GM12892 (cell line): ENCODE data around the gene CD72.

ENCODE experiments used
- POLR2A ChIP-seq: IDR thresholded peaks from 2 replicates; pipeline ENCODE4 v1.6.1; 2011; ENCODE audit warnings: low read depth, low read length, control low read depth
- POLR2AphosphoS5 ChIP-seq: IDR thresholded peaks from 2 replicates; pipeline ENCODE4 v1.6.1; 2011; ENCODE audit warnings: low read depth, low read length, control low read depth

DNA sequence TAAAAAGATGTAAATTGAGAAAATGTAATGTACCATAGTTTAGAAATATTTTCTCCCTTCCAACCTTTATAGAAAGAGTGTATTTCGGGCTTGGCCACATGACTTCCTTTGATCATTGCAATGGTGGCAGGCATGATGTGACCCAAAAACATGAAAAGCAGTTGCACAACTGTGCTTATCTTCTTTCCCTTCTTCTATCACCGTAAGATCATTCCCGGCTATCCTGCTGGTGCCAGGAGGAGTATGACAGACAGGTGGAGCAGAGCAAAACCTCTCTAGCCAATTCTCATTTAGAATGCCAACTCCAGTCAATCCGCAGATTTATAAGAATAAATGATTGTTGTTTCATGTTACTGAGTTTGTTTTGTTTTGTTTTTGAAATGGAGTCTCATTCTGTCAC lies 23.7 kb downstream of the CD72 start:
- TF ChIP-seq POLR2AphosphoS5 (no peak), POLR2A (no peak)
